Esophagus squamous epithelium (tissue), 4 donors: ENCODE results near the gene APOA1.

Experiments used
- POLR2A ChIP-seq, 4 donors: fragments of 450-650 bp; IDR thresholded peaks; one replicate each; pipeline ENCODE4 v1.6.1; 2017; ENCODE audit warnings: antibody characterized with exemption in 4 of 4, mild to moderate bottlenecking in 4 of 4, moderate library complexity in 3 of 4
- TF ChIP-seq, protein P1 (sequence below), 6 experiments: fragments of 450-650 bp in 4 of 6; fragments of 200-600 bp in 2 of 6; sonication (generic) in 2 of 6; IDR thresholded peaks; one replicate each; pipeline ENCODE4 v1.5.1; 2016 to 2019; ENCODE audit warnings: antibody characterized with exemption in 6 of 6, mild to moderate bottlenecking in 4 of 6, moderate library complexity in 4 of 6

GRCh38 chr11:116859175-116859574 lies 21.8 kb upstream of the APOA1 start:
- TF ChIP-seq, protein P1, sequence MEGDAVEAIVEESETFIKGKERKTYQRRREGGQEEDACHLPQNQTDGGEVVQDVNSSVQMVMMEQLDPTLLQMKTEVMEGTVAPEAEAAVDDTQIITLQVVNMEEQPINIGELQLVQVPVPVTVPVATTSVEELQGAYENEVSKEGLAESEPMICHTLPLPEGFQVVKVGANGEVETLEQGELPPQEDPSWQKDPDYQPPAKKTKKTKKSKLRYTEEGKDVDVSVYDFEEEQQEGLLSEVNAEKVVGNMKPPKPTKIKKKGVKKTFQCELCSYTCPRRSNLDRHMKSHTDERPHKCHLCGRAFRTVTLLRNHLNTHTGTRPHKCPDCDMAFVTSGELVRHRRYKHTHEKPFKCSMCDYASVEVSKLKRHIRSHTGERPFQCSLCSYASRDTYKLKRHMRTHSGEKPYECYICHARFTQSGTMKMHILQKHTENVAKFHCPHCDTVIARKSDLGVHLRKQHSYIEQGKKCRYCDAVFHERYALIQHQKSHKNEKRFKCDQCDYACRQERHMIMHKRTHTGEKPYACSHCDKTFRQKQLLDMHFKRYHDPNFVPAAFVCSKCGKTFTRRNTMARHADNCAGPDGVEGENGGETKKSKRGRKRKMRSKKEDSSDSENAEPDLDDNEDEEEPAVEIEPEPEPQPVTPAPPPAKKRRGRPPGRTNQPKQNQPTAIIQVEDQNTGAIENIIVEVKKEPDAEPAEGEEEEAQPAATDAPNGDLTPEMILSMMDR (IDR thresholded peaks at IDR 0.05), result no peak
- TF ChIP-seq POLR2A (IDR thresholded peaks at IDR 0.05), result no peak
